ENCODE data around the gene WWOX.

DNA sequence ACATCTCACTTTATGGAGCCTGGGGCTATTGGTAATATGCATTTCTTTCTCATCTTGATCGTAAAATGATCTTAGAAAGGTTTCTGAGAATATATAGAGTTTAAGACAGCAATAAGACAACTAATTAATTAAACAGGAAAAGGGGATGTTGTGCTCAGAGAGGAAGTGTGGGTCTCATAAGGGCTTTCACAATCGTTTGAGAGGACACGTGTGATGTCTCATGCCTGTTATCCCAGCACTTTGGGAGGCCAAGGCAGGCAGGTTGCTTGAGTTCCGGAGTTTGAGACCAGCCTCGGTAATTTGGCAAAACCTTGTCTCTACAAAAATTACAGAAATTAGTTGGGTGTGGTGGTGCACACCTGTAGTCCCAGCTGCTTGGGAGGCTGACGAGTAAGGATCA is 295.6 kb downstream of the WWOX start:
- TF ChIP-seq, protein P1, sequence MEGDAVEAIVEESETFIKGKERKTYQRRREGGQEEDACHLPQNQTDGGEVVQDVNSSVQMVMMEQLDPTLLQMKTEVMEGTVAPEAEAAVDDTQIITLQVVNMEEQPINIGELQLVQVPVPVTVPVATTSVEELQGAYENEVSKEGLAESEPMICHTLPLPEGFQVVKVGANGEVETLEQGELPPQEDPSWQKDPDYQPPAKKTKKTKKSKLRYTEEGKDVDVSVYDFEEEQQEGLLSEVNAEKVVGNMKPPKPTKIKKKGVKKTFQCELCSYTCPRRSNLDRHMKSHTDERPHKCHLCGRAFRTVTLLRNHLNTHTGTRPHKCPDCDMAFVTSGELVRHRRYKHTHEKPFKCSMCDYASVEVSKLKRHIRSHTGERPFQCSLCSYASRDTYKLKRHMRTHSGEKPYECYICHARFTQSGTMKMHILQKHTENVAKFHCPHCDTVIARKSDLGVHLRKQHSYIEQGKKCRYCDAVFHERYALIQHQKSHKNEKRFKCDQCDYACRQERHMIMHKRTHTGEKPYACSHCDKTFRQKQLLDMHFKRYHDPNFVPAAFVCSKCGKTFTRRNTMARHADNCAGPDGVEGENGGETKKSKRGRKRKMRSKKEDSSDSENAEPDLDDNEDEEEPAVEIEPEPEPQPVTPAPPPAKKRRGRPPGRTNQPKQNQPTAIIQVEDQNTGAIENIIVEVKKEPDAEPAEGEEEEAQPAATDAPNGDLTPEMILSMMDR (IDR thresholded peaks at IDR 0.05) = no peak
- TF ChIP-seq POLR2A (IDR thresholded peaks at IDR 0.05) (no peak), EP300 (IDR thresholded peaks at IDR 0.05) (no peak)
